OCI-LY7 (cell line): ENCODE measurements around the gene VWA2. TPM values are rescaled to one million over a fixed set of nuclear protein-coding genes. Genes with fewer than 3 reads are reported as not detected.

ENCODE experiments used
- BruUV-seq: library from RNA; stranded (reverse); fragments of 400-500 nt; replicated peaks from 2 replicates; lab custom pipeline; 2021; lab: Mats Ljungman, UMichigan
- CTCF ChIA-PET: fragments of 300-600 bp; sonication (Branson Sonifier 250); formaldehyde crosslinking; loops from one replicate; lab custom pipeline; 2022; ENCODE audit warnings: antibody characterized with exemption; ENCODE audit not compliant: unreplicated experiment; lab: Charles Lee
- POLR2A ChIA-PET: fragments of 300-600 bp; sonication (Branson Sonifier 250); formaldehyde crosslinking; loops from one replicate; lab custom pipeline; 2022; ENCODE audit warnings: antibody characterized with exemption; lab: Charles Lee
- DNase-seq: peaks from one replicate; pipeline ENCODE4 v3.0.0-alpha.2; 2015; ENCODE audit warnings: low spot score
- H2AFZ ChIP-seq: fragments of 200-600 bp; sonication (generic), shearing (Covaris generic); 2 replicates; pipeline ENCODE4 v1.6.1; 2014; ENCODE audit warnings: mild to moderate bottlenecking, antibody characterized with exemption, low read length, moderate library complexity
- H3K27ac ChIP-seq: fragments of 200-600 bp; sonication (generic); 2 replicates; pipeline ENCODE4 v1.5.1; 2014; ENCODE audit warnings: mixed run types, low read depth, mild to moderate bottlenecking, moderate library complexity, low read length, inconsistent platforms; ENCODE audit not compliant: poor library complexity, severe bottlenecking
- H3K36me3 ChIP-seq: fragments of 200-600 bp; sonication (generic); 2 replicates; pipeline ENCODE4 v1.6.1; 2014; ENCODE audit warnings: mild to moderate bottlenecking, antibody characterized with exemption, low read length, moderate library complexity, mixed read lengths; ENCODE audit not compliant: insufficient read depth
- H3K4me1 ChIP-seq: fragments of 200-600 bp; sonication (generic); 2 replicates; pipeline ENCODE4 v1.5.1; 2014; ENCODE audit warnings: mild to moderate bottlenecking, low read length; ENCODE audit not compliant: insufficient read depth, poor library complexity, severe bottlenecking
- H3K4me2 ChIP-seq: fragments of 200-600 bp; sonication (generic); 2 replicates; pipeline ENCODE4 v1.6.1; 2014; ENCODE audit warnings: mild to moderate bottlenecking, low read length
- H3K4me3 ChIP-seq: fragments of 200-600 bp; sonication (generic); 2 replicates; pipeline ENCODE4 v1.5.1; 2014; ENCODE audit warnings: mild to moderate bottlenecking, low read depth, low read length; ENCODE audit not compliant: poor library complexity, severe bottlenecking
- H3K79me2 ChIP-seq: fragments of 200-600 bp; sonication (generic); 2 replicates; pipeline ENCODE4 v1.6.1; 2016; ENCODE audit warnings: low read depth, mild to moderate bottlenecking, low read length, moderate library complexity, mixed read lengths; ENCODE audit not compliant: insufficient read depth
- H3K9me2 ChIP-seq: fragments of 200-600 bp; sonication (generic); 2 replicates; pipeline ENCODE4 v1.6.1; 2016; ENCODE audit warnings: mild to moderate bottlenecking, low read length, mixed read lengths; ENCODE audit not compliant: insufficient read depth
- H3K9me3 ChIP-seq: fragments of 200-600 bp; sonication (generic); 2 replicates; pipeline ENCODE4 v1.6.1; 2014; ENCODE audit warnings: mild to moderate bottlenecking, mixed run types, low read length, mixed read lengths
- H4K20me1 ChIP-seq: fragments of 200-600 bp; sonication (generic); 2 replicates; pipeline ENCODE4 v1.6.1; 2014; ENCODE audit warnings: mild to moderate bottlenecking, antibody characterized with exemption, low read length, moderate library complexity, mixed read lengths; ENCODE audit not compliant: insufficient read depth
- CTCF ChIP-seq: fragments of 200-600 bp; sonication (generic); conservative IDR thresholded peaks from 2 replicates; pipeline ENCODE4 v1.5.1; 2014; ENCODE audit warnings: mild to moderate bottlenecking, antibody characterized with exemption, low read length, moderate library complexity, mixed read lengths
- EZH2phosphoT487 ChIP-seq: fragments of 200-600 bp; sonication (generic); IDR thresholded peaks from 2 replicates; pipeline ENCODE4 v1.6.1; 2018; ENCODE audit warnings: low read depth, borderline replicate concordance, mild to moderate bottlenecking, mixed run types, antibody characterized with exemption, low read length, moderate library complexity, mixed read lengths
- intact Hi-C: fragments of 100-400 bp; cut with micrococcal nuclease; formaldehyde crosslinking; loops from one replicate; pipeline ENCODE4 v1.10.0; 2022; ENCODE audit not compliant: unreplicated experiment
- total RNA-seq, 2 experiments: library from RNA; depleted of rRNA in 1 of 2; stranded (reverse); fragments of >200 nt in 1 of 2; shearing (Covaris generic) in 1 of 2; gene quantifications; 2 replicates each; pipeline ENCODE4 v1.2.3, GENCODE V29; 2014 to 2022

VWA2 gene
- total RNA-seq, 2 experiments from 2014 or later = not detected

GRCh38 chr10:114242235-114242634 is 3.2 kb downstream of the VWA2 start:
- CTCF ChIA-PET = no interaction called here
- H3K79me2 ChIP-seq = no peaks in the 10 kb centered on the region
- no peaks in the 10 kb centered on the region for H3K9me3 ChIP-seq
- no peaks in the 10 kb centered on the region for H3K4me1 ChIP-seq
- H4K20me1 ChIP-seq = no peaks in the 10 kb centered on the region
- no TSS peak for BruUV-seq
- H3K9me2 ChIP-seq = no peaks in the 10 kb centered on the region
- H3K4me3 ChIP-seq = no peak overlapping the region
- POLR2A ChIA-PET = no interaction called here
- no peak for DNase-seq
- H2AFZ ChIP-seq = no peak overlapping the region
- H3K36me3 ChIP-seq = no peaks in the 10 kb centered on the region
- H3K4me2 ChIP-seq = no peak overlapping the region
- intact Hi-C loops = no loop called here
- no peak overlapping the region for H3K27ac ChIP-seq
- no peak for TF ChIP-seq EZH2phosphoT487
- TF ChIP-seq CTCF = no peak

- Histone ChIP-seq H4K20me1 (no peaks in the 10 kb centered on the region), H3K9me2 (no peaks in the 10 kb centered on the region), H3K36me3 (no peaks in the 10 kb centered on the region), H3K79me2 (no peaks in the 10 kb centered on the region), H3K4me1 (no peaks in the 10 kb centered on the region), H3K27ac (no peak overlapping the region), H3K4me2 (no peak overlapping the region), H3K4me3 (no peak overlapping the region), H2AFZ (no peak overlapping the region), H3K9me3 (no peaks in the 10 kb centered on the region)
- POLR2A ChIA-PET = no interaction called here
- DNase-seq = no peak
- CTCF ChIA-PET = no interaction called here
- TF ChIP-seq EZH2phosphoT487 (no peak), CTCF (no peak)
- intact Hi-C loops = no loop called here
- no TSS peak for BruUV-seq
Observed at GRCh38 chr10:114243661-114244060, 4.6 kb downstream of the VWA2 start.

- Histone ChIP-seq H3K9me3 (no peaks in the 10 kb centered on the region), H3K4me2 (no peak overlapping the region), H2AFZ (no peak overlapping the region), H3K9me2 (no peaks in the 10 kb centered on the region), H3K4me1 (no peaks in the 10 kb centered on the region), H3K79me2 (no peaks in the 10 kb centered on the region), H3K36me3 (no peaks in the 10 kb centered on the region), H3K27ac (no peak overlapping the region), H4K20me1 (no peaks in the 10 kb centered on the region), H3K4me3 (no peak overlapping the region)
- ChIA-PET CTCF (no interaction called here), POLR2A (interaction anchor here (0.7 kb wide), 2 partner anchors 11 to 23 kb away, joined by 3 read pairs; no protein-coding TSS in a partner anchor)
- TF ChIP-seq CTCF = no peak
- intact Hi-C loops = no loop called here
- DNase-seq = no peak
- BruUV-seq = no TSS peak
Observed at GRCh38 chr10:114244126-114244525, 5.1 kb downstream of the VWA2 start.
